Measurements from ENCODE around the gene SLC38A6.

Gene SLC38A6

Small RNAs within 50 kb of the gene (small RNA-seq; reads per million reads assigned to genes)
- gene RNU6-398P: 0 reads per million in 2 experiments
